GM19468 (cell line): ENCODE data around the gene EDA2R.

ENCODE experiments used
- ATAC-seq: cut with Tn5 transposase; IDR thresholded peaks from one replicate; pipeline ENCODE4 v1.9.1; 2021; ENCODE audit warnings: mild to moderate bottlenecking, moderate library complexity, moderate number of reproducible peaks; ENCODE audit not compliant: unreplicated experiment; ENCODE audit errors: extremely low read depth

EDA2R gene, protein sequence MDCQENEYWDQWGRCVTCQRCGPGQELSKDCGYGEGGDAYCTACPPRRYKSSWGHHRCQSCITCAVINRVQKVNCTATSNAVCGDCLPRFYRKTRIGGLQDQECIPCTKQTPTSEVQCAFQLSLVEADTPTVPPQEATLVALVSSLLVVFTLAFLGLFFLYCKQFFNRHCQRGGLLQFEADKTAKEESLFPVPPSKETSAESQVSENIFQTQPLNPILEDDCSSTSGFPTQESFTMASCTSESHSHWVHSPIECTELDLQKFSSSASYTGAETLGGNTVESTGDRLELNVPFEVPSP

DNA sequence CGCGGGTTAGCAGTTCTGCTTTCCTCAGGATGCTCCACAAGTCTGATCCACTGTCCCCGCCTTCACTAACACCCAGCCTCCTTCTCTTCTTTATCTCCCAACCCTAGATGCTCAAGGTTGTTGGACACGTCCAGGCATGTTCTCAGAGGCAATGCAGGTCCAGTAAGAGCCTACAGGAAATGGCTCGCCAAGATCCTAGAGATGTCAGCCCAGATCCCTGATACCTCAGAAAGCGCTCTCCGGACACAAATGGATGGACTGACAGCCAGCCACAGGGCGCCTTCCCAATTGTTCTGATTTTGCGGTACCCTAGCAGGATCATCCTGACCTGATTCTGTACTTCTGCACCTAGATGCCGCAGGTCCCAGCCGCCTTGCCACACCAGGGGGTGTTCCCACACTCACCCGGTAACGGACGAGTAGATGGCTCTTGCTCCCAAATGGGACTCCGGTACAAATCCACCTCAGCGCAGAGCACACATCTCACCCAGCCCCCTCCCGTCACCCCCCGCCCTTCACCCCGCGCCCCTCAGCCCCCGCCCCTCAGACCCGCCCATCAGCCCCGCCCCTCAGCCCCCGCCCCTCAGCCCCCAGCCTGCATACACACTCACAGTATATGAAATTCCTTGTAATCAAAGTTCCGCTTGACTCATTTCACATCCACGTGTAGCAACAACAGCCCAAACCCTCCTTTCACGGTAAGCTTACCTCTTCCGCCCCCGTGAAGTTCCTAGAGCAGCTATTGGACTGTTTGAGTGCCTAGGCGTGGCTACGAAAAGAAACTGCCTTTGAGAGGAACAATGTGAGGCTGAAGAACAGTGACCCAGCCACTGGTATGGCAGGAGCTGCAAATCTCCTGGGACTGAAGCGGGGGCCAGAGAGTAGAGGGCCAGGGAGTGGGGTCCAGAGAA lies at the start of gene EDA2R:
TSS of gene EDA2R (minus strand) at position 488 of the 910 bp plus-strand sequence. CDS start 23,058 bp downstream, outside the sequence.
- peak; percentile 89 for ATAC-seq

DNA sequence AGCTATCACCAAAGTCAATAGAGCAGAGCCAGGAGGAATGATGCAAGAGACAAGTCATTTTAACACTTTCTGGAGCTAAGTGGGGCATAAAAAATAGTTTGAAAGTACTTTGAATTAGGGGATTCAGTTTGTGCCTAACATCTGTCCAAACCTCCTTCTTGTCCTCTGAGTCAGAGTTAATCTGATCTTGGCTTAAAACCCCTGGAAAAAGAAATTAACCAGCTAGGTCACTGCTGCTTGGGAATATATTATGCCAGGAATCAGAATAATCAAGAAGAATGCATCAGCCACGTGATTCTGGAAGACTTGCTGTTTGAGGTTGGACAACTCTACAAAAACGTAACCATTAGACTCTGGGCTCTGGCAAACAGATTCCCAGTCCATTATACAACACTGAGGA lies 45.3 kb upstream of the EDA2R start:
- ATAC-seq: no peak

DNA sequence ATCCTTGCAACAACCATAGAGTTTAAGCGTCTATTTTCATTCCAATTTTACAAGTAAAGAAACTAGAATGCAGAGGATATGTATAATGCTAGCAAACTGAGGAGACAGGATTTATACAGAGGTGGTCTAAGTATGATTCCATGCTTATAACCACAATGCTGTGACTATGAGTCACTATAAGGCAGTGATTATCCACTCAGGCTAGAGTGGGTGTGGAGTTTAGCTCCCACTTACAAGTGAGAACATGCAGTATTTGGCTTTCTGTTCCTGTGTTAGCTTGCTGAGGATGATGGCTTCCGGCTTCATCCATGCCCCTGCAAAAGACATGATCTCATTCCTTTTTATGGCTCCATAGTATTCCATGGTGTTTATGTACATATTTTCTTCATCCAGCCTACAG lies 41.6 kb upstream of the EDA2R start:
- ATAC-seq: no peak

DNA sequence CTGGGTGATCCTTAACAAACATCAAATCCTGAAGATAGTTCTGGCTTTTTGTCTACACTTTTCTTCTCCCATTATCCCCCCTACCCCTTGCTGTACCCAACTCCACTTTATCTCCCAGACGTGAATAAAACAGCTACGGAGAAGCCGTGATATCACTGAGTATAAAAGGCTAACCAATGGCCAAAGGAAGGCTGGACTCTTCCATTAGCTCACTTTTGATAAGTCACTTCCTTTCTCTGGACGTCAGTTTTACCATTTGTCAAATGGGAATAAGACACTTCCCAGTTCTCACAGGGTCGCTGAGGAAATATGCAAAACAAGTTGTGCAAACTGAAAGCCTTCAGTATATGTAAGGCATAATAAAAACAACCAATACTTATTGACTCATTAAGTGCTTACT lies 38.6 kb upstream of the EDA2R start:
- no peak for ATAC-seq

DNA sequence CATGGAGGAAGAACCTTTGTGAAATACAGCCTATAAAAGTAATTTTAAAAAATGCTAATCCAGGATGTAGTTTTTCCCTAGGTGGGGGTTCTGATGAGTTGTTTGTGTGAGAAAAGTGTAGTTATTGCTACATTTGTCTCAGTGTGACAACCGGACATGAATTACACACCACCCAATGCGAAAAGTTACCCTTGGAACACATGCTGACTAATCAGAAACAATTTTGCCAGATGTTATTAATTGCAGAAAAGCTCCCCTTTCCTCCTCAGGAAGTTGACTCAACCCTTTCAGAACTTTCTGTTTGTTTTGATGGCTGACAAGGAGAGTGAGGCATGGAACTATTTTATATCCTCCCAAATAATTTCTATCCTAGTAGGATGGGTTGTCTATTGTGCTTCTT lies 38.1 kb upstream of the EDA2R start:
- no peak for ATAC-seq

DNA sequence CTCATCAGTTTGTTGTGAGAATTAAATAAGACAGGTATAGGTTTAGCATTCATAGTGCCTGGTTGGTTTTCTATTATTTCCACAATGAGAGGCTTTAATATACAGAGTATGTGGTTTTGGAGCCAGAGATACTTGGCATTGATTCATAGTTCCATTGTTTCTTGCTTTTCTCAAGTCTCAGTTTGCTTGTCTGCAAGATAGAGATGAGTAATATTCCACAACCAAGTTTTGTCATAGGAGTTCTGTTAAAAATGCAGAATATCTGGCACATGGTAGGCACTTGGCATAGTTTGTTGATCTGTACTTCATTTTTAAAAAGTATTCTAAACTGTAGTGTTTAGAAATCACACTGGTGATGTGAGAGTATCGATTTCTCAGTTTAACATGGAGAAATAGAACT lies 37.5 kb upstream of the EDA2R start:
- ATAC-seq: no peak

DNA sequence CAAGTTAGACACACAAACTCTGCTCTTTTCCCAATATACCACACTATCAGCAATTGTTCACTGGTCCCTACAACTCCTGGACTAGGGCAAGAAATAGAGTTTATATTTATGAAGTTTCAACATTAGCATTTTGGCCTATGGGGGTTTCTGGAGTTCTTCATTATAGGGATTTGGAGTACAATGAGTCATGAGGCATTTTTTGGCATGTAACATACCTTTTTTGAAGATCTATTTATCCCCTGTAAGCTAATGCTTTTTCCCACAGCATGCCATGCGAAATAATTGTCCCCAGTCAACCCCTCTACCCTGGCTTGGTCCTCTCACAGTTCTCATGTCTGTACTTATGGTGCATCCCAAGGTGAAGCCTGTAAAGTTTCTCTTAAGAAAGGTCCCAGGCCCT lies 36.7 kb upstream of the EDA2R start:
- no peak for ATAC-seq

DNA sequence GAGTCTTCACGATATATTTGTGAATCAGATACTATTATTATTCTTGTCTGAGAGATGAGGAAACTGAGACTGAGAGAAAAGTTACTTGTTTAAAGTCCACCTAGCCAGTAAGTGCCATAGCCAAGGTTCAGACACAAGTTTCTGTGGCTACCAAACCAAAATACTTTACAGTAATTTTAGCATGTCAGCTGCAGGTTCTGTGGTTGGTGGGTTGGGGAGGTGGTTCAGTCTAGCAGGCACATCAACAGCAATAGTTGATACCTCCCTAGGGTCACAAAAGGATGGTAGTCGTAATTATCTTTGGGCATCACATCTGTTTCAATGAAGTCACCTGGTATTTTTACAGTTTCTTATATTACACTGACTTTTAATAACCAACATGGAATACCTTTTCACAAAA lies 35.6 kb upstream of the EDA2R start:
- ATAC-seq: no peak

DNA sequence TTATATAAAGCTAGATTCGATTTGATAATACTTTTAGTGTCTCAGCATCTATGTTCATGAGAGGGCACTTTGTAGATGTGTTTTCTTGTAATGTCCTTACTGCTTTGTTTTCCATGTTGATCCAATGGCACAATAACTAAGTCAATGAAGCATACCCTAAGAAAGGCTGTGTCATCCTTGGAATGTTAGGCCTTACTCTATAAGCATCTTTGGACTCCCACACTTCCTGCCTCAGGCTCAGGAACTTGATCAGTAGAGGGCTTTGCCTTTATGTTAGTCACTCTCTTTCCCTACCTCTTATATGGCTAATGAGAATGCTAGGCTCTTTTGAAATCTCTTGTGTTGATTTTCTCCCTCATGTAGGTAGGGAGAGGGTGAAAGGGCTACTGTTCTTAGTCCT lies 33.2 kb upstream of the EDA2R start:
- no peak for ATAC-seq

DNA sequence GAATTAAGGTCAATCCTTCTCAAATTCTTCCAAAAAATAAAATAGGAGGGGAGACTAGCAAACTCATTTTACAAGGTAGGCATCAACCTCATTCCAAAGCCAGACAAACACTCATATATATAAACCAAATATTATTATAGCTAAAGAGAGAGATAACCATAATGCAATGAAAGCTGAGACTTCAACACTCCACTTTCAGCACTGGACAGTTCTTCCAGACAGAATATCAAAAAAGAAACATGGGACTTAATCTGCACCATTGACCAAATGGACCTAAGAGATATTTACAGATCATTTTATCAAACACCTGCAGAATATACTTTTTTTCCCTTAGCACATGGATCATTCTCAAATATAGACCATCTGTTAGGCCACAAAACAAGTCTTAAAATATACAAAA lies 15.5 kb upstream of the EDA2R start:
- ATAC-seq: no peak

DNA sequence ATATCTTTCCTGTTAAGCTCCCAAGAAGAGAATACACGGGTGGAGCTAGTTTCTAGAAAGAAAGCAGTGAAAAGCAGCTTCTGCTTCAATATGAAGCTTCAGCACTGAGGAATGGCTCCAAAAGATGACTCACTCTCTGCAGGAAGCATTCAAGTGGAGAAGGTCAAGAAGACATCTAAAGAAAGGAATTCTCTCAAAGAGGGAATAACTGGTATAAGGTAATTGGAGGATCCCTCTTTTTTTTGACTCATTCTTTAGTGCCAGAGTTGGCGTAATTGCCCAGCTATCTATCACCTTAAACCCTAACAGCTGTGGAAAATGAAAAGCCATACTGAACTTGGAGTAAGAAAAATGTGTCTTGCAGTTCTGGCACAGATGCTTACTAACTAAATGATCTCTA lies 3.5 kb downstream of the EDA2R start:
- no peak for ATAC-seq

DNA sequence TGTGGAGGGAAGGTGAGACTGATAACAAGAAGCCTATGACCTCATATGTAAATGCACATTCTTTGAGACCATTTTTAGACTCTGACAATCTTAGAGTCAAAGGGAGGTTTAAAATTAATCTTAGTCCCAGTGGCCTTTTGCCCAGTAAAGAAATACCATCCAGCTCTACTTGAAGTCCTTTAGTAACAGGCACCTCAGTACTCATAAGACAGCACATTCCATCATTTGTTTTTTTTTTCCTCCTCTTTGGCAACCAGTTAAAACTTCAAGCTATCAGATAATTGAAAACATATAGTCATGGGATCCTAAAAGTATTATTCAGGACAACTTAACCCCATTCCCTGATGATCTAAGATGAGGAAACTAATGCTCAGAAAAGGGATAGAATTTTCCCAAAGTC lies 4.6 kb downstream of the EDA2R start:
- no peak for ATAC-seq

DNA sequence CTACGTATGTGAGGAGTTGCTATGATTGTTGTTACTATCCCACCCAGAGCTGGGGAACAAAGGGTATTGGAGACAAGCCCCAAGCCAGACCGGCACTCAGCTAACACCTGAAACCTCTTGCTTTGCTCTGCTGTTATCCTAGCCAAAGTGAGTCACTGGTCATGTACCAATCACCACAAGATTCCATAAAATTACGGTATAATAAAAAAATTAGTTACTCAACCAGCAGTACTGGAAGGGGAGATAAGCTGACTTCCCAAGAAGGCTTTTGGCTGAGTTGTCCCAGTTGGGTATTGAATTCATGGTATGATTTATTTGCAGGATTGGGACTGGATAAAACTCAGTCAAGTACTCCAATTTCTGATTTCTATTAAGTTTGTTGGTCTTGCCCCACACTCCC lies 5.3 kb downstream of the EDA2R start:
- ATAC-seq: no peak

DNA sequence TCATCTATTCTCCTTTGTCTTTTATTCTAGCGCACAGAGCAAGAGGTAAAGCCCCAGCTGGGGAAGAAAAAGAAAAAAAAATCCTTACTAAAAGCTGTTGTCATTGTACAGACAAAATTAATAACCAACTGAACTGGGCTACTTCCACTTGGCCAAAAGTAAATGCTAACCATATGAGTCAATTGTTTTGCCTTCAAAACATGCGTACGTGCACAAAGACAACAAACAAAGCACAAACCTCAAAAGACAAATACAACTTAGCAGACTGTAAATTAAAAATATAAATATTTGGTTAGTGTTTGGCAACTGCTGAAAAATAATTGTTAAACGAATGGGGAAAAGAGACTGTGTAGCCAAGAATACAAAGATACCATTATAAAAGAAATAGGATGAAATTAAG lies 5.9 kb downstream of the EDA2R start:
- no peak for ATAC-seq

DNA sequence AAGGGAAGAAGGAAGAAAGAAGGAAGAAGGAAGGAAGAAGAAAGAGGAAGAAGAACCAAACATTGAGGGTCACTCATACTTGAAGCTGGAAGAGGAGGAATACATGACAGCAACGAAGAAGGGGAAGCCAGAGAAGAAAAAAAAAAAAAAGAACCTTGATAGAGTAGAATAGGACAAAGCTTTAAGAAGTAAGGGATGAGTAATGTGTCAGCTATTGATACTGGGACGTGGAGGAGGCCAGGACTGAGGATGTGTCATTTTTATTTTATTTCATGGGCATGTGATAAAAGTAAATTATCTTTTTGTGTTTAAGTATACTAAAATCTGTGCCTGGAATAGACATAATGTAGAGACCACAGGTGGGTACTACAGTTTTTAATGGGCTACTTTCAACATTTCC lies 6.4 kb downstream of the EDA2R start:
- no peak for ATAC-seq

DNA sequence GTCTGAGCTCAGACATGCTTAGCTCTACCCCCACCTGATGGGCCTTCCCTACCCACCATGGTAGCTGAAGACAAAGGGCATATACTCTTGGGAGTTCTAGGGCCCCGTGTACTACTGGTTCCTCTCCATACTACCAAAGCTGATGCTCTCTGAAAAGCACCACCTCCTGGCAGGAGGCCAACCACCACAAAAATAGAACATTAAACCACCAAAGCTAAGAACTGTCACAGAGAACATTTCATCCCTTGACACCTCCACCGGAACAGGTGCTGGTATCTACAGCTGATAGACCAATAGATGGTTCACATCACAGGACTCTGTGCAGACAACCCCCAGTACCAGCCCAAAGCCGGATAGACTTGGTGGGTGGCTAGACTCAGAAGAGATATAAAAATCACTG lies 13.4 kb downstream of the EDA2R start:
- peak; percentile 76 for ATAC-seq

DNA sequence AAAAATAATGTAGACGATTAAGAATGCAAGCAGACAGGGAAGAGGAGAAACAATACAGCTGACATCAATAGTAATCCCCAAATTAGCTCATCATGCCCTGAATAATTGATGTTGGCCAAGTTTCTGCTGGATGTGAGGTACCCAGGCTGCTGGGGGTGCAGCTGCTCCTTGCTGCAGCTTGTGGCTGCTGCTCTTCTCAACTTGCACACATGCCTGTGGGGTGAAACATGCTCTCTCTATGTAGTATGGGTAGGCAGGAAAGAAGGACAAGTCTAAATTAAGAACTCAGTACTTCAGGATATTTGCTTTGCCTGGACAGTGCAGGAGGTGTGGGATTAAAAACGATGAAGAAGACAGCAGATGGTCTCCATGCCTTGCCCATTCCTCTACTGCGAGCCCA lies 16.7 kb downstream of the EDA2R start:
- no peak for ATAC-seq

DNA sequence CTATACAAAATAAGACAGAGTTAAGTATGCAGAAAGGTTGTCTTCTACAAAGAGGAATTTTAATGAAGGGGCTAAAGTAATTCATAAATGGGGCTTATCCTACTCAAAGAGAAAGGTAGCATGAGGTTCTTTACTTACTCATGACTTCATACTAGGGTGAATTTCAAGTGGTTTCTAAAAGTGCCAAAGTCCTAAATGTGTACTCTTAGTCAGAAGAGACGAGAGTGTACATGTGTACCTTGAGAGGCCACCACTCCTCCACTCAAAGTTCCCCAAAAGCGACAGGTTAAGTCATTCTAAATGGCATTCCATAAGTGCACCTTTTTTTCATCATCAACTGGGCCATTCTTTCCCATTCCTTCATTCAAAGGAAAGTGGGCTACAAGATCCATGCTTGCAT lies 21.9 kb downstream of the EDA2R start:
- ATAC-seq: no peak

DNA sequence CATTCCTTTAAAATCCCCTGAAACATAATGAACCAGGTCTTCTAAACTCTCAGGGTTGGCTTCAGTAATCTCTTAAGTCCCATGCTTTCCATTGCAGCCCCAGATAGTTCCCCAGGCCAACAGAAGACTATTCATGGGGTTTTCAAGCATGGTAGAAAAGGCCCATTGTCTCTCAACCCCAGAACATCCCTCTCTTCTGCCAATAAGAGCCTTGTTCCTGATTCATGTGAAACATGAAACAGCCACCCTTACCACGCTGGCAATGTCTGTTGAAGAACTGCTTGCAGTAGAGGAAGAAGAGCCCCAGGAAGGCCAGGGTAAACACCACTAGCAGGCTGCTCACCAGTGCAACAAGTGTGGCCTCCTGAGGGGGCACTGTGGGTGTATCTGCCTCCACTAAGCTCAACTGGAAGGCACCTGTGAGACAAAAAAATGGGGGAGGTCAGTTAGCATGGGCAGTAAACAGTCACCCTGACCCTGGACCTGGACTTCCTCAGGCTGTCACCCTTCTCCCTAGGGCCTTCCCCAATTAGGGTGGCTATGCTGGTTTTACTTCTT lies 36.4 kb downstream of the EDA2R start:
- no peak for ATAC-seq

DNA sequence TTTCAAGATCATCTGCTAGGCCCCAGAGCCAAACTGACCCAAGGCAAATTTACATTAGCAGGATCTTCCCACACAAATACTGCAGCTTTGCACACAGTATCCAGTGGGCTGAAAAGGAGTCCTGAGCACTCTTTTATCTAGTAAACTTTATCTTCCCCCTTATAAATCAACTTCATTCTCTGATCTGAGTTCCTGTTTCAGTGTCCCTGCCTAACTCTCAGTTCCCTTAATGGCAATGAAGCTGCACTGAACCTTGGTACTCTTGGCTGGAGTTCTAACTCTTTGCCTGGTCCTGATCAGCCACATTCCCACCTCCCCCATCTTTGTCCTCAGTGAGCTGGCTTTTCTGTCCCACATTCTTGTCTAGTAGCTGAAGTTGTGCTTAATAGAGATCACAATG lies 37.4 kb downstream of the EDA2R start:
- no peak for ATAC-seq

DNA sequence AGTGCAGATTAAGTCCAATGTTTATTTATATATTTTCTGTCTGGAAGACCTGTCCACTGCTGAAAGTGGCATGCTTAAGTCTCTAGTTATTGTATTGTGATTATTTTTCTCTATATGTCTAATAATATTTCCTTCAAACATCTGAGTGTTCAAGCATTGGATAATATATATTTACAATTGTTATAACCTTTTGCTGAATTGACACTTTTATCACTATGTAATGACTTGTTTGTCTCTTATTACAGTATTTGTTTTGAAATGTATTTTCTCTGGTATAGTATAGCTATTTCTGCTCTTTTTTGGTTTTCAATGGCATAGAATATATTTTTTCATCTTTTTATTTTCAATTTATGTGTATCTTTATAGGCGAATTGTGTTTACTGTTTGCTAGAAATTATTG lies 59.7 kb downstream of the EDA2R start:
- ATAC-seq: no peak
